ENCODE measurements around the gene SH2D7.
A peak's percentile ranks its signal among the peaks of the same experiment; 100 is the strongest.

SH2D7 gene

GRCh38 chr15:78104566-78105475 lies 12.5 kb downstream of the SH2D7 start:
- DNase-seq = no peak

GRCh38 chr15:78105476-78106241 lies 13.3 kb downstream of the SH2D7 start:
- DNase-seq = no peak

- DNase-seq = no peak
Measured at GRCh38 chr15:78107471-78107870, 15.1 kb downstream of the SH2D7 start.

GRCh38 chr15:78108300-78109084 lies 16.1 kb downstream of the SH2D7 start:
- peak; percentile 45 to 91 for DNase-seq

GRCh38 chr15:78109156-78109555 lies 16.8 kb downstream of the SH2D7 start:
- no peak for DNase-seq

- DNase-seq = no peak
Measured at GRCh38 chr15:78110096-78110495, 17.7 kb downstream of the SH2D7 start.

GRCh38 chr15:78110916-78111475 lies 18.6 kb downstream of the SH2D7 start:
- DNase-seq = no peak

- no peak for DNase-seq
Measured at GRCh38 chr15:78111788-78112187, 19.4 kb downstream of the SH2D7 start.

GRCh38 chr15:78112551-78112950 lies 20.2 kb downstream of the SH2D7 start:
- DNase-seq = no peak

- no peak for DNase-seq
Measured at GRCh38 chr15:78120523-78120922, 28.2 kb downstream of the SH2D7 start.

GRCh38 chr15:78125267-78125666 lies 32.9 kb downstream of the SH2D7 start:
- no peak for DNase-seq

- no peak for DNase-seq
Measured at GRCh38 chr15:78127882-78128281, 35.5 kb downstream of the SH2D7 start.

GRCh38 chr15:78129077-78129750 lies 36.9 kb downstream of the SH2D7 start:
- no peak for DNase-seq

GRCh38 chr15:78129751-78130287 lies 37.5 kb downstream of the SH2D7 start:
- DNase-seq = no peak

- DNase-seq = peak in 1 of 2 donors; percentile 59
Measured at GRCh38 chr15:78130466-78131294, 38.3 kb downstream of the SH2D7 start.

GRCh38 chr15:78131295-78132061 lies 39.1 kb downstream of the SH2D7 start, which contains the start of gene CIB2:
Gene CIB2, minus strand, starts transcription at chr15:78131445. Its CDS starts 230 bp downstream, at chr15:78131215.
- peak; percentile 59 for DNase-seq

- no peak for DNase-seq
Measured at GRCh38 chr15:78133801-78134200, 41.4 kb downstream of the SH2D7 start.

GRCh38 chr15:78139578-78139977 lies 47.2 kb downstream of the SH2D7 start:
- DNase-seq = no peak

GRCh38 chr15:78140292-78140691 lies 47.9 kb downstream of the SH2D7 start:
- no peak for DNase-seq

GRCh38 chr15:78142332-78142731 lies 50.0 kb downstream of the SH2D7 start:
- DNase-seq = no peak
